A549 (cell line): ENCODE measurements around the gene ALKBH2. TPM values are rescaled to one million over a fixed set of nuclear protein-coding genes. Genes with fewer than 3 reads are reported as not detected.

Experiments used
- ATAC-seq, 2 experiments: fragments of 200-7000 bp in 1 of 2; fragments of >200 bp in 1 of 2; cut with Nextera tagmentation in 1 of 2; cut with Tn5 transposase in 1 of 2; 3 replicates each; pipeline versions ENCODE4 v1.8.0 to v1.9.1; 2018 to 2020; ENCODE audit warnings: mild to moderate bottlenecking in 1 of 2, moderate library complexity in 1 of 2
- CTCF ChIA-PET: fragments of 300-600 bp; sonication (Branson Sonifier 250); formaldehyde crosslinking; extraction: SDS; loops from one replicate; lab custom pipeline; 2021; ENCODE audit warnings: antibody characterized with exemption, inconsistent platforms; lab: Yijun Ruan, JAX
- POLR2A ChIA-PET: fragments of 350-600 bp; formaldehyde crosslinking; extraction: SDS; loops from one replicate; lab custom pipeline; 2021; ENCODE audit warnings: antibody characterized with exemption, inconsistent platforms; lab: Yijun Ruan, JAX
- DNase-seq, 2 experiments: peaks; one replicate each; pipeline versions ENCODE4 v3.0.0 to v3.0.0-alpha.2; 2011 to 2016; ENCODE audit warnings: low read depth in 1 of 2, low spot score in 1 of 2
- FAIRE-seq: peaks from 2 replicates; lab custom pipeline; 2011; peaks lifted over from hg19 to GRCh38; lab: Jason Lieb, UNC
- H3K27ac ChIP-seq, 2 experiments: fragments of >200 bp; sonication (Bioruptor Twin); formaldehyde crosslinking; 3 replicates each; pipeline ENCODE4 v1.5.1; 2016 to 2017
- H3K4me1 ChIP-seq: fragments of >200 bp; sonication (Bioruptor Twin); formaldehyde crosslinking; 3 replicates; pipeline ENCODE4 v1.6.1; 2016
- H3K4me2 ChIP-seq: fragments of >200 bp; sonication (Bioruptor Twin); formaldehyde crosslinking; 3 replicates; pipeline ENCODE4 v1.6.1; 2016
- H3K4me3 ChIP-seq: fragments of >200 bp; sonication (Bioruptor Twin); formaldehyde crosslinking; 3 replicates; pipeline ENCODE4 v1.5.1; 2016
- H3K9me3 ChIP-seq: fragments of >200 bp; sonication (Bioruptor Twin); formaldehyde crosslinking; 3 replicates; pipeline ENCODE4 v1.6.1; 2016
- BCL3 ChIP-seq: fragments of >200 bp; sonication (Bioruptor Twin); formaldehyde crosslinking; IDR thresholded peaks from 3 replicates; pipeline ENCODE4 v1.6.1; 2016
- BHLHE40 ChIP-seq: IDR thresholded peaks from 2 replicates; pipeline ENCODE4 v1.6.1; 2012; ENCODE audit warnings: low read depth, low read length, inconsistent platforms
- CBX2 ChIP-seq: fragments of 200-600 bp; sonication (generic); IDR thresholded peaks from 2 replicates; pipeline ENCODE4 v1.6.1; 2016; ENCODE audit warnings: low read depth, mild to moderate bottlenecking, borderline replicate concordance
- CBX8 ChIP-seq: fragments of 200-600 bp; sonication (generic); IDR thresholded peaks from 2 replicates; pipeline ENCODE4 v1.6.1; 2016
- CEBPB ChIP-seq, 2 experiments: fragments of >200 bp in 1 of 2; sonication (Bioruptor Twin) in 1 of 2; formaldehyde crosslinking in 1 of 2; IDR thresholded peaks; 2 replicates each; pipeline ENCODE4 v1.6.1; 2012 to 2016
- CHD4 ChIP-seq: fragments of 200-600 bp; sonication (generic); IDR thresholded peaks from 2 replicates; pipeline ENCODE4 v1.6.1; 2016; ENCODE audit warnings: antibody characterized with exemption, mild to moderate bottlenecking, borderline replicate concordance
- CTCF ChIP-seq: fragments of >200 bp; sonication (Bioruptor Twin); formaldehyde crosslinking; IDR thresholded peaks from 3 replicates; pipeline ENCODE4 v1.5.1; 2016
- E2F6 ChIP-seq: IDR thresholded peaks from 2 replicates; pipeline ENCODE4 v1.6.1; 2012; ENCODE audit warnings: low read depth, borderline replicate concordance
- EHF ChIP-seq: fragments of 250-450 bp; sonication (Bioruptor Pico); IDR thresholded peaks from 2 replicates; pipeline ENCODE4 v1.5.0; 2020; ENCODE audit warnings: mild to moderate bottlenecking
- EP300 ChIP-seq, 2 experiments: fragments of >200 bp; sonication (Bioruptor Twin); formaldehyde crosslinking; IDR thresholded peaks; 2 replicates in 1 of 2; 3 replicates in 1 of 2; pipeline ENCODE4 v1.6.1; 2016 to 2017
- ESRRA ChIP-seq: fragments of 150-350 bp; IDR thresholded peaks from 2 replicates; pipeline ENCODE4 v1.6.1; 2014; ENCODE audit warnings: mild to moderate bottlenecking, low read length, borderline replicate concordance
- FOSL2 ChIP-seq, 2 experiments: fragments of 450-650 bp in 1 of 2; fragments of >200 bp in 1 of 2; sonication (Bioruptor Twin) in 1 of 2; formaldehyde crosslinking; IDR thresholded peaks; 2 replicates each; pipeline versions ENCODE4 v1.5.0 to v1.6.1; 2016 to 2020; ENCODE audit warnings: mild to moderate bottlenecking in 1 of 2, moderate library complexity in 1 of 2
- FOXS1 ChIP-seq: fragments of 250-450 bp; sonication (Bioruptor Pico); IDR thresholded peaks from 2 replicates; pipeline ENCODE4 v1.5.0; 2020; ENCODE audit warnings: mild to moderate bottlenecking, moderate library complexity
- GATA3 ChIP-seq: IDR thresholded peaks from 2 replicates; pipeline ENCODE4 v1.6.1; 2012; ENCODE audit warnings: borderline replicate concordance
- HDAC2 ChIP-seq: fragments of 200-600 bp; sonication (generic); IDR thresholded peaks from 2 replicates; pipeline ENCODE4 v1.6.1; 2016
- HES2 ChIP-seq: fragments of >200 bp; sonication (Bioruptor Twin); formaldehyde crosslinking; IDR thresholded peaks from 2 replicates; pipeline ENCODE4 v1.6.1; 2016
- HOXA7 ChIP-seq: fragments of 250-450 bp; sonication (Bioruptor Pico); IDR thresholded peaks from 2 replicates; pipeline ENCODE4 v1.5.0; 2020; ENCODE audit warnings: mild to moderate bottlenecking, moderate library complexity
- HOXB13 ChIP-seq: fragments of 250-450 bp; sonication (Bioruptor Pico); IDR thresholded peaks from 2 replicates; pipeline ENCODE4 v1.5.0; 2020; ENCODE audit warnings: low read depth, mild to moderate bottlenecking, moderate library complexity
- HOXB5 ChIP-seq: fragments of 250-450 bp; sonication (Bioruptor Pico); IDR thresholded peaks from 2 replicates; pipeline ENCODE4 v1.5.0; 2020; ENCODE audit warnings: mild to moderate bottlenecking, moderate library complexity
- JUN ChIP-seq, 2 experiments: fragments of >200 bp; sonication (Bioruptor Twin); formaldehyde crosslinking; IDR thresholded peaks; 2 replicates in 1 of 2; 3 replicates in 1 of 2; pipeline ENCODE4 v1.6.1; 2016 to 2017
- JUNB ChIP-seq: fragments of >200 bp; sonication (Bioruptor Twin); formaldehyde crosslinking; IDR thresholded peaks from 2 replicates; pipeline ENCODE4 v1.6.1; 2016
- KDM5A ChIP-seq: fragments of 200-600 bp; sonication (generic); IDR thresholded peaks from 2 replicates; pipeline ENCODE4 v1.6.1; 2016; ENCODE audit warnings: antibody characterized with exemption, mild to moderate bottlenecking
- MAFK ChIP-seq: fragments of 450-650 bp; IDR thresholded peaks from 2 replicates; pipeline ENCODE4 v1.6.1; 2014; ENCODE audit not compliant: partially characterized antibody
- MAZ ChIP-seq: fragments of 150-350 bp; IDR thresholded peaks from 2 replicates; pipeline ENCODE4 v1.6.1; 2014; ENCODE audit warnings: antibody characterized with exemption, low read depth, low read length, borderline replicate concordance
- MYC ChIP-seq: IDR thresholded peaks from 2 replicates; pipeline ENCODE4 v1.6.1; 2012; ENCODE audit warnings: mild to moderate bottlenecking, inconsistent platforms, low read length, improper control_type of control experiment, borderline replicate concordance
- NFE2L2 ChIP-seq: fragments of 150-350 bp; conservative IDR thresholded peaks from 2 replicates; pipeline ENCODE4 v1.6.1; 2014; ENCODE audit warnings: low read length
- NPAS2 ChIP-seq: fragments of 250-450 bp; sonication (Bioruptor Pico); IDR thresholded peaks from 2 replicates; pipeline ENCODE4 v1.8.0; 2022; ENCODE audit warnings: mild to moderate bottlenecking, moderate library complexity, borderline replicate concordance
- NR3C1 ChIP-seq: fragments of >200 bp; sonication (Bioruptor Twin); formaldehyde crosslinking; IDR thresholded peaks from 3 replicates; pipeline ENCODE4 v1.6.1; 2017
- PHF8 ChIP-seq: fragments of 200-600 bp; sonication (generic); IDR thresholded peaks from 2 replicates; pipeline ENCODE4 v1.6.1; 2016; ENCODE audit warnings: low read depth, mild to moderate bottlenecking, antibody characterized with exemption, moderate library complexity, borderline replicate concordance
- POLR2A ChIP-seq: IDR thresholded peaks from 2 replicates; pipeline ENCODE4 v1.6.1; 2012; ENCODE audit warnings: mild to moderate bottlenecking, low read length
- POLR2AphosphoS2 ChIP-seq: conservative IDR thresholded peaks from 2 replicates; pipeline ENCODE4 v1.6.1; 2012; ENCODE audit warnings: low read length, improper control_type of control experiment, inconsistent platforms
- RAD21 ChIP-seq, 2 experiments: fragments of >200 bp in 1 of 2; sonication (Bioruptor Twin) in 1 of 2; formaldehyde crosslinking in 1 of 2; IDR thresholded peaks in 1 of 2; conservative IDR thresholded peaks in 1 of 2; 2 replicates in 1 of 2; 3 replicates in 1 of 2; pipeline ENCODE4 v1.6.1; 2012 to 2018; ENCODE audit warnings: inconsistent platforms in 1 of 2
- RARB ChIP-seq: fragments of 250-450 bp; sonication (Bioruptor Pico); IDR thresholded peaks from 2 replicates; pipeline ENCODE4 v1.8.0; 2021; ENCODE audit warnings: mild to moderate bottlenecking, moderate library complexity
- RCOR1 ChIP-seq: fragments of 150-350 bp; IDR thresholded peaks from 2 replicates; pipeline ENCODE4 v1.6.1; 2014; ENCODE audit warnings: antibody characterized with exemption, low read length, low read depth
- RNF2 ChIP-seq: fragments of 200-600 bp; sonication (generic); IDR thresholded peaks from 2 replicates; pipeline ENCODE4 v1.6.1; 2016; ENCODE audit warnings: low read depth, mild to moderate bottlenecking, antibody characterized with exemption, moderate library complexity, borderline replicate concordance
- SMC3 ChIP-seq: fragments of >200 bp; sonication (Bioruptor Twin); formaldehyde crosslinking; IDR thresholded peaks from 3 replicates; pipeline ENCODE4 v1.6.1; 2018; ENCODE audit warnings: inconsistent platforms
- SREBF2 ChIP-seq: fragments of 450-650 bp; IDR thresholded peaks from 2 replicates; pipeline ENCODE4 v1.6.1; 2014; ENCODE audit warnings: mild to moderate bottlenecking, moderate library complexity
- TFCP2L1 ChIP-seq: fragments of 250-450 bp; sonication (Bioruptor Pico); IDR thresholded peaks from 2 replicates; pipeline ENCODE4 v1.5.0; 2021; ENCODE audit warnings: mild to moderate bottlenecking
- TP53 ChIP-seq: fragments of 250-450 bp; sonication (Bioruptor Pico); IDR thresholded peaks from 2 replicates; pipeline ENCODE4 v1.5.0; 2021; ENCODE audit warnings: mild to moderate bottlenecking, moderate library complexity
- ZC3H11A ChIP-seq: fragments of 450-650 bp; IDR thresholded peaks from 2 replicates; pipeline ENCODE4 v1.6.1; 2014; ENCODE audit warnings: antibody characterized with exemption, mild to moderate bottlenecking
- ZFP36 ChIP-seq: fragments of 450-650 bp; IDR thresholded peaks from 2 replicates; pipeline ENCODE4 v1.6.1; 2014; ENCODE audit warnings: borderline replicate concordance; ENCODE audit not compliant: partially characterized antibody
- ZNF302 ChIP-seq: fragments of 250-450 bp; sonication (Bioruptor Pico); IDR thresholded peaks from 2 replicates; pipeline ENCODE4 v1.9.0; 2021; ENCODE audit warnings: inconsistent platforms, mild to moderate bottlenecking, moderate library complexity
- WGBS: methylation state at CpG from one replicate; pipeline ENCODE4 v1.1.6; 2017; ENCODE audit errors: missing lambda C conversion rate; 5-methylcytosine and 5-hydroxymethylcytosine counted together
- polyA plus RNA-seq, 4 experiments: library from polyadenylated mRNA; depleted of rRNA in 3 of 4; stranded (reverse); fragments of >200 nt; fragmentation: RNase III in 1 of 4; extraction: RNeasy Plus Mini Kit Qiagen cat#74134 plus additional on column Dnase treatment in 1 of 4; gene quantifications; 2 replicates in 3 of 4; 3 replicates in 1 of 4; pipeline ENCODE4 v1.2.3, GENCODE V29; 2011 to 2017

Gene ALKBH2
- polyA plus RNA-seq, 2 of the 4 experiments (the other 2 are of a cell fraction), result 53.9 to 57.7 TPM

GRCh38 chr12:109110988-109111495, 17.8 kb upstream of the ALKBH2 start:
- ATAC-seq (peak; percentile 93 to 98), DNase-seq (peak; percentile 87), FAIRE-seq (no peak)
- CTCF ChIA-PET, result interaction anchor here (0.7 to 4.2 kb wide), 32 partner anchors 9 to 287 kb away, joined by 3 to 58 read pairs (median 6); no protein-coding TSS in a partner anchor
- Histone ChIP-seq H3K9me3 (no peaks in the 10 kb centered on the region), H3K27ac (peak overlapping the region; percentile 85 to 90), H3K4me2 (peak overlapping the region; percentile 80), H3K4me3 (peak overlapping the region; percentile 44), H3K4me1 (peaks cover 11% of the 10 kb centered on the region)
- POLR2A ChIA-PET, result interaction anchor here (1.3 kb wide), 1 partner anchor 274 kb away, joined by 9 read pairs; no protein-coding TSS in a partner anchor
- WGBS, result 2% methylated on average over 27 of the region's 28 CpGs
- no peak for TF ChIP-seq RNF2
- no peak for TF ChIP-seq CTCF
- TF ChIP-seq POLR2A, result peak; percentile 78
- no peak for TF ChIP-seq HOXB5 (CRISPR knock-in tag)
- no peak for TF ChIP-seq GATA3
- TF ChIP-seq FOSL2 (IDR thresholded peaks at IDR 0.05), result no peak
- TF ChIP-seq FOSL2 (CRISPR knock-in tag; IDR thresholded peaks at IDR 0.05), result peak; percentile 35; the same call in 1 of the 2 replicates
- TF ChIP-seq POLR2AphosphoS2, result 0 out of 2 replicates have a peak, but pooled peaks have one; percentile 46
- no peak for TF ChIP-seq ZNF302 (CRISPR knock-in tag)
- 0 out of 2 replicates have a peak, but pooled peaks have one; percentile 41 for TF ChIP-seq TFCP2L1 (CRISPR knock-in tag)
- TF ChIP-seq HES2, result no peak
- no peak for TF ChIP-seq EP300 (IDR thresholded peaks at IDR 0.05)
- TF ChIP-seq MAFK, result no peak
- no peak for TF ChIP-seq RCOR1
- TF ChIP-seq RAD21 (conservative IDR thresholded peaks at IDR 0.05 in 1 of 2, IDR thresholded peaks at IDR 0.05 in 1 of 2), result no peak
- TF ChIP-seq CBX2, result no peak
- TF ChIP-seq CEBPB (IDR thresholded peaks at IDR 0.05), result no peak
- TF ChIP-seq CHD4, result no peak
- no peak for TF ChIP-seq SMC3
- TF ChIP-seq NPAS2 (CRISPR knock-in tag), result no peak
- no peak for TF ChIP-seq NR3C1
- TF ChIP-seq HOXA7 (CRISPR knock-in tag), result no peak
- no peak for TF ChIP-seq E2F6
- no peak for TF ChIP-seq NFE2L2
- TF ChIP-seq ZFP36, result no peak
- TF ChIP-seq HOXB13 (CRISPR knock-in tag), result no peak
- no peak for TF ChIP-seq ZC3H11A
- TF ChIP-seq JUN (IDR thresholded peaks at IDR 0.05), result peak in 1 of 2 experiments; percentile 67; a peak in 2 of 5 replicates
- TF ChIP-seq HDAC2, result no peak
- TF ChIP-seq JUNB, result no peak
- no peak for TF ChIP-seq TP53 (CRISPR knock-in tag)
- TF ChIP-seq RARB (CRISPR knock-in tag), result no peak
- TF ChIP-seq PHF8, result no peak
- TF ChIP-seq ESRRA, result peak; percentile 93
- TF ChIP-seq SREBF2, result no peak
- no peak for TF ChIP-seq FOXS1 (CRISPR knock-in tag)
- no peak for TF ChIP-seq CBX8
- no peak for TF ChIP-seq KDM5A
- no peak for TF ChIP-seq MAZ
- TF ChIP-seq BCL3, result no peak
- TF ChIP-seq BHLHE40, result no peak
- no peak for TF ChIP-seq EHF (CRISPR knock-in tag)
- TF ChIP-seq MYC, result no peak
